Lower lobe of right lung (tissue), 2 donors: Measurements from ENCODE around the gene CCDC33. TPM values are rescaled to one million over a fixed set of nuclear protein-coding genes. Genes with fewer than 3 reads are reported as not detected.

Source experiments
- ATAC-seq, 2 donors: fragments of 200-7000 bp; cut with Tn5 transposase; one replicate each; pipeline ENCODE4 v1.9.1; 2020 to 2022; ENCODE audit warnings: mild to moderate bottlenecking in 2 of 2, moderate library complexity in 2 of 2
- DNase-seq: peaks from one replicate; pipeline ENCODE4 v3.0.0-alpha.2; 2020
- H3K27ac ChIP-seq: fragments of 200-600 bp; one replicate; pipeline ENCODE4 v1.8.0; 2022
- H3K27me3 ChIP-seq: fragments of 200-600 bp; one replicate; pipeline ENCODE4 v1.8.0; 2022; ENCODE audit warnings: low read depth
- H3K36me3 ChIP-seq: fragments of 200-600 bp; one replicate; pipeline ENCODE4 v1.8.0; 2022; ENCODE audit warnings: mild to moderate bottlenecking
- H3K4me1 ChIP-seq: fragments of 200-600 bp; one replicate; pipeline ENCODE4 v1.8.0; 2022
- H3K4me3 ChIP-seq: fragments of 200-600 bp; one replicate; pipeline ENCODE4 v1.8.0; 2022; ENCODE audit warnings: mild to moderate bottlenecking
- H3K9me3 ChIP-seq: fragments of 200-600 bp; one replicate; pipeline ENCODE4 v1.8.0; 2022
- intact Hi-C: fragments of 100-400 bp; cut with DNase I; formaldehyde crosslinking; loops from one replicate; pipeline ENCODE4 v1.11.0; 2022
- total RNA-seq: library from RNA; stranded (reverse); fragmentation: NEBNext Ultra II Directional; extraction: Animal tissue kit (Norgen Biotek cat#: 25700); gene quantifications from one replicate; pipeline ENCODE4 v1.2.1, GENCODE V29; 2021
- TF ChIP-seq, protein P1 (sequence below): fragments of 200-600 bp; IDR thresholded peaks from one replicate; pipeline ENCODE4 v1.8.0; 2022; ENCODE audit warnings: antibody characterized with exemption, mild to moderate bottlenecking
- donor health status: DM: no; HTN: yes; CAD: no; lungs with severe emphysema.

Gene CCDC33
- total RNA-seq, 1 donor from 2014 or later: 5.9 TPM

- no peak for ATAC-seq
- no peak overlapping the region for H3K4me3 ChIP-seq
- no peak for DNase-seq
- no peaks in the 10 kb centered on the region for H3K4me1 ChIP-seq
- no peaks in the 10 kb centered on the region for H3K36me3 ChIP-seq
- no peak overlapping the region for H3K27ac ChIP-seq
- H3K9me3 ChIP-seq: no peaks in the 10 kb centered on the region
- intact Hi-C loops: no loop called here
- TF ChIP-seq, protein P1, sequence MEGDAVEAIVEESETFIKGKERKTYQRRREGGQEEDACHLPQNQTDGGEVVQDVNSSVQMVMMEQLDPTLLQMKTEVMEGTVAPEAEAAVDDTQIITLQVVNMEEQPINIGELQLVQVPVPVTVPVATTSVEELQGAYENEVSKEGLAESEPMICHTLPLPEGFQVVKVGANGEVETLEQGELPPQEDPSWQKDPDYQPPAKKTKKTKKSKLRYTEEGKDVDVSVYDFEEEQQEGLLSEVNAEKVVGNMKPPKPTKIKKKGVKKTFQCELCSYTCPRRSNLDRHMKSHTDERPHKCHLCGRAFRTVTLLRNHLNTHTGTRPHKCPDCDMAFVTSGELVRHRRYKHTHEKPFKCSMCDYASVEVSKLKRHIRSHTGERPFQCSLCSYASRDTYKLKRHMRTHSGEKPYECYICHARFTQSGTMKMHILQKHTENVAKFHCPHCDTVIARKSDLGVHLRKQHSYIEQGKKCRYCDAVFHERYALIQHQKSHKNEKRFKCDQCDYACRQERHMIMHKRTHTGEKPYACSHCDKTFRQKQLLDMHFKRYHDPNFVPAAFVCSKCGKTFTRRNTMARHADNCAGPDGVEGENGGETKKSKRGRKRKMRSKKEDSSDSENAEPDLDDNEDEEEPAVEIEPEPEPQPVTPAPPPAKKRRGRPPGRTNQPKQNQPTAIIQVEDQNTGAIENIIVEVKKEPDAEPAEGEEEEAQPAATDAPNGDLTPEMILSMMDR: no peak
- peaks cover 1% of the 10 kb centered on the region for H3K27me3 ChIP-seq
Observed at GRCh38 chr15:74313889-74314288, 77.8 kb downstream of the CCDC33 start.

DNA sequence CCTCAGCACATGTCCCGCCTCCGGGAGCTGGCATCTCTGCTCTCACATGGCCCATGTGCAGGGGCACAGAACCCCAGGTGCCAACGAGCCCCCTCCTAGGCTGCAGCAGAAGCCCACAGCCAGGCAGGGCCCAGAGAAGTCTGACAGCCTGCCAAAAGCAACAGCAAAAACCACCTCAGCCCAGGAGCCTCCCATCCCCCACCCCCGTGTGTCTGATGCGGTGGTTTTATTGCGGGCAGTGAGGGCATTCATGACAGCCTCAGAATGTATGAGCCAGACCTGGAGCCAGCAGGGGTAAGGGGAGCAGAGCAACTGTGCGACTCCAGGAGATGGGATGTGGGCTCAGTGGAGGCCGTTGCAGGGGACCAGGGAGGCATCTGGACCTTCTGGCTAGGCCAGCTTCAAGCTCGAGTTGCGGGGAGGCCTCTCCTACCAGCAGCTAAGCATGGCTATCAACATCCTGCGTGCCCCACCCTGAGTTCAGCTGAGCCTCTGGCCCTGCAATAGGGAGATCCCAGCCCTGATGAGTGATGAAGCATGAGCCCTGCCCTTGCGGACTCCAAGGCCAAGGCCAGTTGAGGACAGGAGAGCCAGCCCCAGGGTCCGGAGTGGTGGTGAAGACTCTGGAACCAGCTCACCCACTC, 78.8 kb downstream of the CCDC33 start:
- Histone ChIP-seq H3K27me3 (no peaks in the 10 kb centered on the region), H3K4me1 (peaks cover 10% of the 10 kb centered on the region), H3K9me3 (no peaks in the 10 kb centered on the region), H3K36me3 (no peaks in the 10 kb centered on the region), H3K27ac (no peak overlapping the region), H3K4me3 (no peak overlapping the region)
- ATAC-seq (no peak), DNase-seq (no peak)
- TF ChIP-seq, protein P1: no peak
- intact Hi-C loops: no loop called here

- TF ChIP-seq, protein P1: no peak
- no peak for DNase-seq
- H3K36me3 ChIP-seq: no peaks in the 10 kb centered on the region
- intact Hi-C loops: no loop called here
- H3K27ac ChIP-seq: no peak overlapping the region
- no peaks in the 10 kb centered on the region for H3K9me3 ChIP-seq
- no peak for ATAC-seq
- H3K27me3 ChIP-seq: no peaks in the 10 kb centered on the region
- no peak overlapping the region for H3K4me3 ChIP-seq
- H3K4me1 ChIP-seq: peaks cover 12% of the 10 kb centered on the region
Observed at GRCh38 chr15:74315626-74316025, 79.5 kb downstream of the CCDC33 start.

GRCh38 chr15:74316141-74316540, 80.0 kb downstream of the CCDC33 start:
- ATAC-seq (no peak), DNase-seq (no peak)
- Histone ChIP-seq H3K27me3 (no peaks in the 10 kb centered on the region), H3K4me3 (no peak overlapping the region), H3K9me3 (no peaks in the 10 kb centered on the region), H3K36me3 (no peaks in the 10 kb centered on the region), H3K4me1 (peaks cover 12% of the 10 kb centered on the region), H3K27ac (no peak overlapping the region)
- intact Hi-C loops: no loop called here
- TF ChIP-seq, protein P1: no peak

GRCh38 chr15:74317820-74318375, 81.8 kb downstream of the CCDC33 start:
- Histone ChIP-seq H3K4me1 (peaks cover 12% of the 10 kb centered on the region), H3K27ac (no peak overlapping the region), H3K36me3 (no peaks in the 10 kb centered on the region), H3K27me3 (no peaks in the 10 kb centered on the region), H3K9me3 (no peaks in the 10 kb centered on the region), H3K4me3 (no peak overlapping the region)
- ATAC-seq (peak in 1 of 2 donors; percentile 29), DNase-seq (no peak)
- intact Hi-C loops: no loop called here
- TF ChIP-seq, protein P1: no peak
